Myocyte (in vitro differentiated cells): ENCODE measurements around the gene SCYGR3. TPM values are rescaled to one million over a fixed set of nuclear protein-coding genes. Genes with fewer than 3 reads are reported as not detected.
A peak's percentile ranks its signal among the peaks of the same experiment; 100 is the strongest.

ENCODE experiments used
- DNase-seq: peaks from one replicate; pipeline ENCODE4 v3.0.0-alpha.2; 2012; ENCODE audit warnings: low read depth
- total RNA-seq: library from RNA; depleted of rRNA; stranded (reverse); fragments of >200 nt; gene quantifications from 2 replicates; pipeline ENCODE4 v1.2.3, GENCODE V29; 2014

Gene SCYGR3
- total RNA-seq, 1 donor from 2014 or later, result not detected

DNA sequence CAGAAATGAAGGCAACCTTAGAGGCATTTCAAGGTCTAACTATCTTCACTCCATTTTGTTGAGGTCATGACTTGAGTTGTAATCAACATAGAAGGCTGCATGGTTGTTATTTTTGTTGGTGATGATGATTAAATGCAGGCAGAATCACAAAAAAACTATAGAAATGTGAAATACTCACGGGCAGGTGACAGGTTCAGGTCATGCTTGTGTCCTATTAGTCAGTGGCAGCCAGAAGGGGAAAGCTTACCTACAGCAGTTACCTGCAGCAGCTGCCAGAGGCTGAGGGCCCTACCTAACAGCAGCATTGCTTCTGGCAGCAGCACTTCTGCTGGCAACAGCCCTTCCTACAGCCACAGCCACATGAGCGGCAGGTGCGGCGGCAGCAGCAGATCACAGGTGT, 394 bp downstream of the SCYGR3 start:
- no peak for DNase-seq

- DNase-seq, result no peak
Measured at GRCh38 chr2:227613272-227613660, 1.4 kb downstream of the SCYGR3 start.

DNA sequence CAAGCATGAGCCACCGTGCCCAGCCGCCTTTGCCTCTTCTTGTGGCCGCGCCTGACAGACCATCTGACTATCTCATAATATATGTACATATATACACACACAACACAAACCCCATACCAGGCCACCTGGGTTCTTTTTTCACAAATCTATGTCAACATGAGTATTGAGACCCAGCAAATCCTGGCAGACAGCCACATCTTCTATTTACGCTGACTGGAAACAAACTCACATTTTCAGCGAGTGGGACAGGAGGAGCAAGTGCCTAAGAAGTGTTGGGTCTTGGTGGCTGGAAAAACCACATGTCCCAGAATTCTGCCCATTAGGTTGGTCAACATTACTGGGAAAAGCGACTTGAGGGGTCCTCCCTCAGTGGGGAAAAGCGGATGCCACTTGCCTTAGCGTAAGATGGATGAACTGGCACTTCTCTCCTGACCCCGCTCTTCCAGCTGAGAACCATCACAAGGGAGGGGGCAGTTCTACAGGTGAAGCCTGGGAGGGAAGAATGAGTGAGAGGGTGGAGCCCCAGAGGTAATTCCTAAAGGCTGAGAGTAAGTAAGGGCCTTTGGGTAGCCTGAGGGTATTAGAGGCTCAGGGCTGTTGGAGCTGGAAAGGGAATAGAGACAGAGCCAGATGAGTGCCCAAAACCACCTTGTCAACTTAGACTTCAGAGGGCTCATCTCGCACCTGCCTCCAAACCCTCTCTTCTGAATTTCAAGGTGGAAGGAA, 1.9 kb downstream of the SCYGR3 start:
- DNase-seq, result no peak

DNA sequence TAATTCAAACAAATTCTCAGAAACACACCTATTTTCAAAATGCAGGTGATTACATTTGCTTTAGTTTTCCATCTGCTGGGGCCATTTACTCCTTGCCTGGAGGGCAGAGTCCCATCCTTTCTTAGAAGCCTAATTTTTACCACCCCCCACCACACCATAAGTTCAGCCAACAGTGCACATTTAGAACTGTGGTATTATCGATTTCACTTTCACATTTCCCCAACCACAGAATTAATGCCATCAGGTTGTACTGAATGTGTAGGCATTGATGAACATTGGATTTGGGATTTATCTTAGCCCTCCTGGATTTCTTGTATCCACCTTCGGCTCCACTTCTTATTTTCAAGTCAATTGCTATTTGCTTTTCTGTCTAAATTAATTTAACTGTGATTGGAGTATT, 4.5 kb downstream of the SCYGR3 start:
- DNase-seq, result no peak

GRCh38 chr2:227608561-227609338, 5.9 kb downstream of the SCYGR3 start:
- no peak for DNase-seq

DNA sequence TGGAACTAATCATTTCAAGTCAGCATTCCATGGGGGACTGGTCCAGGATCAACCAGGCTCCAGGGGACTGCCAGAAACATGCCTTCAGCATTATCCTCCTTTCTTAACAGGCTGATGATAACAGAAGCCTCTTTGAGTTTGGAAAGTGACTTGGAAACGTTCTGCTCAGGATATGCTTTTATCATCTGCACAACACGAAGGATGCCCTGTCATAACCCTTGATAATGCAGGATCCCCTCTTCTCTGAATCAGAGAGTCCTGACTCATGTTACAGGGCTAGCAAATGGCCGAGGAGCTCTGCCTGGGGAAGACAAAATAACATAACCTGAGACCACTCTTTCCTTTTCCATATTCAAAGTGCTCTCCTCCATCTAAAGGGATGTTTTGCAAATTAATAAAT, 6.7 kb downstream of the SCYGR3 start:
- no peak for DNase-seq

DNA sequence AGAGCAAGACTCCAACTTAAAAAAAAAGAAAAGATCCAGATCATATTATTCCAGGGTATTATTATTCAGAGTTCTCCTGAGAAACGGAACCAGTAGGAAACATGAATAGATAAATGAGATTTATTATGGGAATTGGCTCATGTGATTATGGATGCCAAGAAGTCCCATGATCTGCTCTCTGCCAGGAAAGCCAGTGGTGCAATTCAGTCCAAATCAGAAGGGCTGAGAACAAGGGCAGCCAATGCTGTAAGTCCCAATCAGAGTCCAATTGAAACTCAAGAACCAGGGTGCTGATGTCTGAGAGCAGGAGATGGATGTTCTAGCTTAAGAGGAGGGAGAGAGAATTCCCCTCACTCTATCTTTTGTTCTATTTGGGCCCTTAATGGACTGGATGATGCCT, 8.2 kb downstream of the SCYGR3 start:
- no peak for DNase-seq

- no peak for DNase-seq
Measured at GRCh38 chr2:227602358-227602757, 12.3 kb downstream of the SCYGR3 start.

- peak; percentile 32 for DNase-seq
Measured at GRCh38 chr2:227598835-227599503, 15.7 kb downstream of the SCYGR3 start, which contains the start of gene SCYGR2. Gene SCYGR2, plus strand, starts transcription at chr2:227598893. Its CDS starts 0 bp downstream, at chr2:227598893.

- no peak for DNase-seq
Measured at GRCh38 chr2:227597998-227598397, 16.6 kb downstream of the SCYGR3 start.

DNA sequence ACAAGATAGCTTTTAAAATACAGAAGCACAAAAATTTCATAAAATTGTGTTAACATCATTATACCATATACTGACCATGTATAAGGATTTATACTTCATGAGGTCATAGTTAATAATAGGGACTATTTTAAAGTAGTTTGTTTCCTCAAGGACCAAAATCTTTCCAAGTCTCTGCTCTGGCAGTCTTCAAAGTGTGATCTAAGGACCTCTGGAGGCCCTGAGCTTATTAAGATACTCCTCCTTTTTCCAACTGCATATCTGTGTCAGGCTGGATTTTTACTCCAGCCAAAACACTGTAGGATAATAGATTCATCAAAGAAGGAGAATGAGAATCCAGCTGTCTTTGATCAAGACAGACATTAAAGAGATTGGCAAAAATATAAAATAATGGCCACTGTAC, 17.6 kb downstream of the SCYGR3 start:
- no peak for DNase-seq

DNA sequence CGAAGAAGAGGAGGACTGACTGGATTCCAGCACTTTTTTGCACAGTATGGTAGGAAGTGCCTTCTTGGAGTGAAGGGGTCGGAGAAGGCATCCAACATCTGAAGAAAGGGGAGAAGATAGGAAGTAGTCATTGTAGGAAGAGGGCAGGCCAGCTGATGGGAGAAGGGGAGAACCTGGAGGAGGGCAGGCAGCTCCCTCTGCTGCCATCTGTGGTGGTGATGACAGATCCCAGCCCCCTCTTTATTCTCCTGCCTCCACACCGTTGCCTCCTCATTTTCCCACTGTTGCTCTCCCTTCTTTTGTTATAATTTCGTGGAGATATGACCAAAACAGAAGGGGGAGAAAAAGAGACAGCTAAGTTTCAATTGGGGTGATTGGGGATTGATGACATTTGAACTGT, 18.8 kb downstream of the SCYGR3 start:
- DNase-seq, result no peak

GRCh38 chr2:227592694-227593387, 21.8 kb downstream of the SCYGR3 start:
- DNase-seq, result no peak

DNA sequence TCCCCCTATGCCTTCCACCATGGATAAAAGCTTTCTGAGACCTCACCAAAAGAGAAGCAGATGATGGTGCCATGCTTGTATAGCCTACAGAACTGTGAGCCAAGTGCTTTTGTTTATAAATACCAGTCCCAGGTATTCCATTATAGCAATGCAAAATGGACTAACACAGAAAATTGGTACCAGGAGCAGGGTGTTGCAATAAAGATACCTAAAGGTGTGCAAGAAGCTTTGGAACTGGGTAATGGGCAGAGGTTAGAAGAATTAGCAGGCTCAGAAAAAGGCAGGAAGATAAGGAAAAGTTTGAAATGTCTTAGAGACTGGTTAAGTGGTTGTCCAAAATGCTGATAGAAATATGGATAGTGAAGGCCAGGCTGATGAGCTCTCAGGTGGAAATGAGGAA, 32.3 kb downstream of the SCYGR3 start:
- DNase-seq, result no peak

- DNase-seq, result no peak
Measured at GRCh38 chr2:227579791-227580190, 34.8 kb downstream of the SCYGR3 start.

DNA sequence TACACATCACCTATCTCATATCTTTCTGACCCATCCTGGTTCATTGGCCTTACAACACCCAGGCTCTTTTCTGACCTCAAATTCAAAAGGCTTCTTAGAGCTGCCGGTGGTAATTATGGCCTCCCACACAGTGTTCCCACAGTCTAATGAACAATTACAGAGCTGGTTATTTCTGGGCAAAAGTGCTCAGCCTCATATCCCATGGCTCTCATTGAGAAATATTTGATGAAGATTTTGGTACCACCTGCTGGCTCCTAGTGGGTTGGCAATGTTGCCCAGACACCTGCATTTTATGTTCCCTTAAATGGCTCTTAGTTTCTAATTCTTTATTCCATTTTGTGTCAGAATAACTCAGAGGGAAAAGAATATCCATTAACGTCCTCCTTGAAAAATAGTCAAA, 36.0 kb downstream of the SCYGR3 start:
- DNase-seq, result peak; percentile 20

DNA sequence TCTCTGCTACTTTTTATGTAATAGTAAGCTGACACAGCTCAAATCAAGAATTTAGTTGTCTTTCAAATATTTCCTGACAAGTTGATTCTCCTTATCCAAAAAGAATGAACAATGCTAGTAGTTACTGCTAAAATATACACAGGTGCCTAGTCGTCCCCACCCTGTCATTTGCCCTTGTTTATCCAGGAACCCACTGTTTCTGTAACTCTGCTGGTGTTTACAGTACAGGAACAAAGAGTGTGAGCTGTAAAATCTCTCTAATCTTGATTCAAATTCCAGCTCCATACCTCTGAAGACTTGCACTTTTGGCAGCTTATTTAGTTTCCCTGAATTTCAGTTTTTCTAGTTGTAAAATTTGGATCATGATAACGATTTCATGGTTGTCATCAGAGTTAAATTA, 37.1 kb downstream of the SCYGR3 start:
- no peak for DNase-seq

DNA sequence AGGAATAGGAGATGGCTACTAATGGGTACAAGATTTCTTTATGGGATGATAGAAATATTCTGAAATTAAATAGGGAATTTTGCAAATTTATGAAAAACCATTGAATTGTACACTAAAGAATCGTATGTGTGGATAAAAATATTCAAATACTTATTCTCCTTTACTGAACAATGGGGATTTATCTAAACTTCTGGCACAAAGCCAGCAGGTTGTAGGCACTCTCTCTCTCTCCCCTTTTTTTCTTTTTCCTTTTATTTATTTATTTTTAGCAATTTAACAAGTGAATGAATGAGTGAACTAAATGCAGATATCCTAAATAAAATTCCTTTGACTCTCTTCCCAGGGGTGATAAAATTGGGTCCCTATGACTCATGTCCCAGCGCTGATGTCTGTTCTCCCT, 37.8 kb downstream of the SCYGR3 start:
- peak; percentile 9 for DNase-seq

- DNase-seq, result peak; percentile 92
Measured at GRCh38 chr2:227576110-227576509, 38.5 kb downstream of the SCYGR3 start.

- no peak for DNase-seq
Measured at GRCh38 chr2:227570615-227571014, 44.0 kb downstream of the SCYGR3 start.

- DNase-seq, result no peak
Measured at GRCh38 chr2:227568852-227569169, 45.8 kb downstream of the SCYGR3 start.

GRCh38 chr2:227566012-227566411, 48.6 kb downstream of the SCYGR3 start:
- no peak for DNase-seq
